Measurements from ENCODE around the gene SYNDIG1L. TPM values are rescaled to one million over a fixed set of nuclear protein-coding genes. Genes with fewer than 3 reads are reported as not detected.
"Not testable (repeated sequence)": the region's sequence is repeated elsewhere in the genome, so short reads cannot be mapped to it uniquely, and the experiment has no call there.

Gene SYNDIG1L
- total RNA-seq, 1 donor from 2014 or later = not detected

- DNase-seq (ENCODE audit: low read depth) = no peak
- Histone ChIP-seq H3K4me3 (ENCODE audit: low read depth, low read length) (no peak overlapping the region), H3K27me3 (ENCODE audit: control insufficient read depth, insufficient read depth, low read length) (peaks cover 22% of the 10 kb centered on the region), H3K36me3 (ENCODE audit: control insufficient read depth, insufficient read depth, low read length) (no peaks in the 10 kb centered on the region)
- no peak for TF ChIP-seq CTCF (IDR thresholded peaks at IDR 0.05; ENCODE audit: insufficient read depth, low read length, poor library complexity, severe bottlenecking)
These were observed 34.5 kb downstream of the SYNDIG1L start for GRCh38 chr14:74391479-74391878.

- H3K36me3 ChIP-seq (ENCODE audit: control insufficient read depth, insufficient read depth, low read length); H3K4me3 ChIP-seq (ENCODE audit: low read depth, low read length); DNase-seq (ENCODE audit: low read depth): not testable (repeated sequence)
- H3K27me3 ChIP-seq (ENCODE audit: control insufficient read depth, insufficient read depth, low read length) = peaks cover 18% of the 10 kb centered on the region
These were observed 35.5 kb downstream of the SYNDIG1L start for GRCh38 chr14:74390505-74390904.

- no peak for TF ChIP-seq CTCF (IDR thresholded peaks at IDR 0.05; ENCODE audit: insufficient read depth, low read length, poor library complexity, severe bottlenecking)
- Histone ChIP-seq H3K27me3 (ENCODE audit: control insufficient read depth, insufficient read depth, low read length) (peaks cover 13% of the 10 kb centered on the region), H3K36me3 (ENCODE audit: control insufficient read depth, insufficient read depth, low read length) (no peaks in the 10 kb centered on the region), H3K4me3 (ENCODE audit: low read depth, low read length) (no peak overlapping the region)
- no peak for DNase-seq (ENCODE audit: low read depth)
These were observed 36.0 kb downstream of the SYNDIG1L start for GRCh38 chr14:74389980-74390379.

GRCh38 chr14:74382231-74382630, 43.8 kb downstream of the SYNDIG1L start:
- H3K36me3 ChIP-seq (ENCODE audit: control insufficient read depth, insufficient read depth, low read length) = no peaks in the 10 kb centered on the region
- peaks cover 4% of the 10 kb centered on the region for H3K27me3 ChIP-seq (ENCODE audit: control insufficient read depth, insufficient read depth, low read length)
- no peak for TF ChIP-seq CTCF (IDR thresholded peaks at IDR 0.05; ENCODE audit: insufficient read depth, low read length, poor library complexity, severe bottlenecking)
- H3K4me3 ChIP-seq (ENCODE audit: low read depth, low read length) = no peak overlapping the region
- DNase-seq (ENCODE audit: low read depth) = no peak

GRCh38 chr14:74381571-74381970, 44.4 kb downstream of the SYNDIG1L start:
- H3K4me3 ChIP-seq (ENCODE audit: low read depth, low read length); DNase-seq (ENCODE audit: low read depth); H3K36me3 ChIP-seq (ENCODE audit: control insufficient read depth, insufficient read depth, low read length); H3K27me3 ChIP-seq (ENCODE audit: control insufficient read depth, insufficient read depth, low read length): not testable (repeated sequence)

GRCh38 chr14:74380845-74381244, 45.2 kb downstream of the SYNDIG1L start:
- no peak for TF ChIP-seq CTCF (IDR thresholded peaks at IDR 0.05; ENCODE audit: insufficient read depth, low read length, poor library complexity, severe bottlenecking)
- Histone ChIP-seq H3K27me3 (ENCODE audit: control insufficient read depth, insufficient read depth, low read length) (no peaks in the 10 kb centered on the region), H3K4me3 (ENCODE audit: low read depth, low read length) (no peak overlapping the region), H3K36me3 (ENCODE audit: control insufficient read depth, insufficient read depth, low read length) (no peaks in the 10 kb centered on the region)
- DNase-seq (ENCODE audit: low read depth) = no peak

GRCh38 chr14:74380172-74380571, 45.8 kb downstream of the SYNDIG1L start:
- H3K4me3 ChIP-seq (ENCODE audit: low read depth, low read length) = no peak overlapping the region
- TF ChIP-seq CTCF (IDR thresholded peaks at IDR 0.05; ENCODE audit: insufficient read depth, low read length, poor library complexity, severe bottlenecking) = no peak
- DNase-seq (ENCODE audit: low read depth) = no peak
- H3K27me3 ChIP-seq (ENCODE audit: control insufficient read depth, insufficient read depth, low read length) = no peaks in the 10 kb centered on the region
- no peaks in the 10 kb centered on the region for H3K36me3 ChIP-seq (ENCODE audit: control insufficient read depth, insufficient read depth, low read length)

Data from kidney epithelial cell (primary cell).